Muscle of back (tissue), 11 donors: ENCODE data around the gene HSF2BP. TPM values are rescaled to one million over a fixed set of nuclear protein-coding genes. Genes with fewer than 3 reads are reported as not detected.
"Not testable (repeated sequence)": the region's sequence is repeated elsewhere in the genome, so short reads cannot be mapped to it uniquely, and the experiment has no call there.

ENCODE experiments used
- DNase-seq, 3 donors: peaks; one replicate each; pipeline versions ENCODE4 v3.0.0 to v3.0.0-alpha.2; 2013
- polyA plus RNA-seq, 10 donors: library from polyadenylated mRNA; unstranded; fragments of 120-200 nt; gene quantifications; one replicate each; pipeline ENCODE4 v1.2.1, GENCODE V29; 2013; ENCODE audit not compliant: insufficient read length in 10 of 10

Gene HSF2BP
- polyA plus RNA-seq, 10 donors = 0.25 to 1.2 (median 0.84) TPM

- not testable (repeated sequence) for DNase-seq
Measured at GRCh38 chr21:43651926-43652325, 7.4 kb downstream of the HSF2BP start.

GRCh38 chr21:43648171-43648570 is 11.1 kb downstream of the HSF2BP start:
- DNase-seq = no peak

GRCh38 chr21:43646550-43647260 is 12.6 kb downstream of the HSF2BP start:
- peak; percentile 87 to 91 (median 90) for DNase-seq

- peak in 1 of 3 donors; percentile 6 for DNase-seq
Measured at GRCh38 chr21:43645976-43646375, 13.3 kb downstream of the HSF2BP start.

- DNase-seq = peak; percentile 81 to 90 (median 82)
Measured at GRCh38 chr21:43645136-43645891, 14.0 kb downstream of the HSF2BP start.

GRCh38 chr21:43644609-43645008 is 14.7 kb downstream of the HSF2BP start:
- no peak for DNase-seq

- DNase-seq = no peak
Measured at GRCh38 chr21:43644071-43644470, 15.2 kb downstream of the HSF2BP start.

GRCh38 chr21:43643193-43643592 is 16.1 kb downstream of the HSF2BP start:
- DNase-seq = no peak

- no peak for DNase-seq
Measured at GRCh38 chr21:43640400-43640799, 18.9 kb downstream of the HSF2BP start.

GRCh38 chr21:43639470-43640353 is 19.6 kb downstream of the HSF2BP start:
- peak in 1 of 3 donors; percentile 41 for DNase-seq

- DNase-seq = no peak
Measured at GRCh38 chr21:43637530-43638158, 21.6 kb downstream of the HSF2BP start.

- DNase-seq = no peak
Measured at GRCh38 chr21:43635436-43635835, 23.9 kb downstream of the HSF2BP start.

- DNase-seq = peak in 1 of 3 donors; percentile 60
Measured at GRCh38 chr21:43634618-43635017, 24.7 kb downstream of the HSF2BP start.

GRCh38 chr21:43632373-43632905 is 26.8 kb downstream of the HSF2BP start:
- DNase-seq = no peak

GRCh38 chr21:43631411-43632107 is 27.7 kb downstream of the HSF2BP start:
- no peak for DNase-seq

- no peak for DNase-seq
Measured at GRCh38 chr21:43627527-43627926, 31.8 kb downstream of the HSF2BP start.

- no peak for DNase-seq
Measured at GRCh38 chr21:43626390-43626789, 32.9 kb downstream of the HSF2BP start.

- DNase-seq = no peak
Measured at GRCh38 chr21:43624339-43624738, 34.9 kb downstream of the HSF2BP start.

- no peak for DNase-seq
Measured at GRCh38 chr21:43623588-43623987, 35.7 kb downstream of the HSF2BP start.

GRCh38 chr21:43622796-43623195 is 36.5 kb downstream of the HSF2BP start:
- no peak for DNase-seq

- no peak for DNase-seq
Measured at GRCh38 chr21:43619856-43620255, 39.4 kb downstream of the HSF2BP start.
